ENCODE results near the gene UTP3. TPM values are rescaled to one million over a fixed set of nuclear protein-coding genes. Genes with fewer than 3 reads are reported as not detected.
"Not testable (repeated sequence)": the region's sequence is repeated elsewhere in the genome, so short reads cannot be mapped to it uniquely, and the experiment has no call there.

Gene UTP3
- total RNA-seq, 1 experiment from 2014 or later: 15.0 TPM

DNA sequence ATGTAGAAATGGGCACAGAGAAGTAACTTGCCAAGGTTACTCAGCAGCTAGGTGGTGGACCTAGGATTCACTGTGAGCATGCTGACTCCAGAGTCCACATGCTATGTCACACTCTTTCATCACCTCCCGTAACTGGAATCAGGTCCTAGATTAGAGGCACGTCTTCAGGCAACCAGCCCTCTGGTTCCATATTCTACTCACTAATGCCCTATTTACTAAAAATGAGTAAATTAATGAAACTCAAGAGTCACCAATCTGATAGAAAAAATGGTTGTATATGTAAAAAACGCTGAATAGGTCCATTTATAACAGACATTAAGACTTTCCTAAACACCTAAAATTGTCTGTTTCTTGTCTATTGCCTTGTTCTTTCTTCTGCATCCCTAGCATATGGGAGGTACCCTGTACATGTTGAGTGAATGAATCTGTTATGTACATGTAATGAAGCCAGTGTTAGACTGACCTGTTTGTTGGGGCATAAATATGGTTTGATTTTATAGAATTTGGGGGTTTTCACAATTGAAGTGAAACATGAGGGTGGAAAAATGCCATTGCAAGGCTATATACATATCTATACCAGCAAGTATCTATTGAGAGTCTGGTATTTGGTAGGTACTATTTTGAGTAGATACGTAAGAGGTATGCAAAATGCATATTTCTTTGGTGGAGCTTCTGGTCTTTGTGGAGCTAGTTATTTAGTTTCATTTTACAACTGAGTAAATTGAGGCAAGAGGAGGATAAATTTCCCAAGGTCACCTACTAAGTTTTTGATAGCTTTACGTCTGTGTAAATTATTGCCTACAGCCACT is 26.0 kb downstream of the UTP3 start:
- DNase-seq (ENCODE audit: low read depth): peak; percentile 3

DNA sequence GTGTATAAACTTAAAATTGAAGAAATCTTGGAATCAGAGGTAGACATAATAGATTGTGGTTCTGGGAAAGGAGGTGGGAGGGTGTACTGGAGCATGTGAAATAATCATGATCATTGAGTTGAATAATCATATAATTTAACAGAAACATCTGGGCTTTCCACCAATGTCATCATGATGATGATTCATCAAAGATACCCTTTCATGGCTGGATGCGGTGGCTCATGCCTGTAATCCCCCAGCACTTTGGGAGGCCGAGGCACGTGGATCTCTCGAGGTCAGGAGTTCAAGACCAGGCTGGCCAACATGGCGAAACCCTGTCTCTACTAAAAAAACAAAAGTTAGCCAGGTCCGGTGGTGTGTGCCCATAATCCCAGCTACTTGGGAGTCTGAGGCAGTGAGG is 26.8 kb downstream of the UTP3 start:
- DNase-seq (ENCODE audit: low read depth): peak; percentile 42

DNA sequence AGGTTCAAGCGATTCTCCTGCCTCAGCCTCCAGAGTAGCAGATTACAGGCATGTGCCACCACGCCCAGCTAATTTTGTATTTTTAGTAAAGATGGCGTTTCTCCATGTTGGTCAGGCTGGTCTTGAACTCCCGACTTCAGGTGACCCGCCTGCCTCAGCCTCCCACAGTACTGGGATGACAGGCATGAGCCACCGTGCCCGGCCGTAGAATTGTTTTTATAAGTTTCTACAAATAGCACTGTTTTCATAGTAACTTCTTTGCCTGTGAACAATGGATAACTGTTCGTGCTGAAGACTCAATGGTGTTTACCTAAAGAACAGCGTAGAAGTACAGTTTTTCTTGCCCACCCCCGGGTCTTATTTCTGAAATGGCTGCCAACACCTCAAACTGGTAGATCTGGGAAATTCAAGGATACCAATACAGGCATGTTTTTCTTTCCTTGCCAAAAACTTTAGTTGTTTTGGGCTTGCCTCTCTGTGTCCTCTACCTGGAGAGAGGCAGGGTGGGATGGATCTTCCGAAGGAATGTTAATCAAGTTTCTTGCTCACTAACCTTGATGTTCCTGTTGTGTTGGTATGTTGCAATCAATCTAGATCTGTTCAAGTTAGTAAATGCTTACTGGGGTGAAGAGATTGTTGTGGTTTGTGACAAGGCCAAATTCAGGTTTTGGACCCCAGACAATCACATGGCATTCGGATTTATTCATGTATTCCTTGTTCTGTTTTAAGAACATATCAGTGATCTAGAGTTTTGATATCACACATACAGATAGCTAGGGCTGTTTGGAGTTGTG is 30.7 kb downstream of the UTP3 start:
- DNase-seq (ENCODE audit: low read depth): no peak

DNA sequence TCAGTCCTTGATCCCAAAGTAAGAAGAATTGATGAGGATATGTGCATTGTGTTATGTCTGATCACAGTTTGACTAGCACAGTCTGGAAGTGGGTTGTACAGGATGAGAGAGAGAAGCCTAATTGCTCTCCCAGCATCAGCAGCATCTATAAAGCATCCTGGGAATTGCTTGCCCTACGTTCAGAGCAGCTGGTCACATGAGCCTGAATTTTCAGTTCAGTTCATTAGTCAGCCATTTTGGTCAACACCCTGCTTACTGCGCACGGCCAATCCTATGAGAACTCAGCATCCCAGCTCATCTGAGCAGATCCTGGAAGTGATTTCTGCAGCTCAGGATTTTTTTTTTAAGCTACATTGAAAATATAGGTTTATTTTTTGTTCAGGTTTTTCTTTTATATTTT is 33.4 kb downstream of the UTP3 start, which contains the start of gene RUFY3:
Gene RUFY3 (plus strand): TSS at position 218 of the 400 bp plus-strand sequence. CDS start 610 bp downstream, outside the sequence.
- DNase-seq (ENCODE audit: low read depth): peak; percentile 87

DNA sequence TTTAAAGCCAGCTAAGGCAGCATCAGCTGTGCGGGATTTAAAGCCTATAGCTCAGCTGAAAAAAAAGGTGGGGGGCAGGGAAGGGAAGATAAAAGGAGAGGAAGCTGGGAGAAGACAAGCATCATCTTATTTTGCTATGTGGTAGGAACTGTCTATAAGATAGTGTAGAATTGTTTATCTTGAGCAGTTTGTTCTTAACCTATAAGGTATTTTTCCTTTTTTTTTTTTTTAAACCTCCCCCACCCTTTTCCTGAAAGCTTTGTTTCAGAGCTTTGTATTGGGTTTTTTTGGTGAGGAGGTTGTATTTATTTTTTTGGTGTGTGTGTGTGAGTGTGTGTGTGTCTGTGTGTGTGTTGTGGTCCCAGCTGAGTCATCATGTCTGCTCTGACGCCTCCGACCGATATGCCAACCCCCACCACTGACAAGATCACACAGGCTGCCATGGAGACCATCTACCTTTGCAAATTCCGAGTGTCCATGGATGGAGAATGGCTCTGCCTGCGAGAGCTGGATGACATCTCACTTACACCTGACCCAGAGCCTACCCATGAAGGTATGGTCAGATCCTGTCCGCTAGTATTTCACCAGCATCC is 34.0 kb downstream of the UTP3 start:
- DNase-seq (ENCODE audit: low read depth): peak; percentile 74

DNA sequence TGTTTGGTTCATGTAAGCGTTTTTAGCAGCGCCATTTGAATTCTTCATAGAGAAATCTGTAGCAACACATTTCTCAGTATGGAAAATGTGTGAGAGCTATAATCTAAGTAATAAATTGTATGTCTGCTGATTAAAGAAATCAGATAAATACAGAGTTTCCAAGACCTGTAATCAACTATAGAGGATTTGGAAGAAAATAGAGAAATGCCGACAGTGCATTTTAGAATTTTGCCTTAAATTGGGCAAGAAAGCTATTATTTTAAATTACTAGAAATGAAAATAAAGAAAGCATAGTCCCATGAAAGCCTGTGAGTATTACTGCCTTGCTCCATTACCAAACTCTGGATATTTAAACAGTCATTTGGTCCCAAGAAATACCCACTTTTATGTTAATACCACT is 36.1 kb downstream of the UTP3 start:
- DNase-seq (ENCODE audit: low read depth): no peak

DNA sequence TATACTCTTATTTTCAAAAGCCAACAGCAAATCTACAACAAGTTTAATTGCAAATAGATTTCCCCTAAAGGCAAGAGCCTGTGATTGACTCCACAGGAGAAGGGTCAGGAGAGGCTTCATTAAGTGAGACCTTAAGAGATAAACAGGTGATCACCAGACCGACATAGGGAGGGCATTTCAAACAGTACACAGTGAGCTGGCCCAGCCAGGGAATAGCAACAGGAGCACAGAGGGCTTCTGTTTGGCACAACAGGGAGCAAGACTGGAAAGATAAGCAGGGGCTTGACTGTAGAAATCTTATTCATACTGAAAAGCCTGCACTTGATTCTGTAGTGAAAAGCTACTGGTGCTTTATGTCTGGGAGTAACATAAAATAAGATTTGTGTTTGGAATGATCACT is 37.3 kb downstream of the UTP3 start:
- DNase-seq (ENCODE audit: low read depth): no peak

DNA sequence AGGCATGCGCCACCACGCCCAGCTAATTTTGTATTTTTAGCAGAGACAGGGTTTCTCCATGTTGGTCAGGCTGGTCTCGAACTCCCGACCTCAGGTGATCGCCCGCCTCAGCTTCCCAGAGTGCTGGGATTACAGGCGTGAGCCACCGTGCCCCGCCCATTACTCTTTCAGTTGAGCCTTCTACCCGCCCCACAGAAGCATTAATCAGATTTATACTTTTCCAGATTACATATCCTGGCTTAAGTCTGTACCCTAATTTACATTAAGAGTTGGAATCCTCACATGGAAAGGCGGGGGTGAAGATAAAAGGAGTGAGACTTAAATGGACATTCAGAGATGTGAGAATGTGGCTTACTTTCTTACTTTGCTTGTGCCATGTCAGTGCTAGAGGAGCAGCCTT is 38.2 kb downstream of the UTP3 start:
- not testable (repeated sequence) for DNase-seq (ENCODE audit: low read depth)

DNA sequence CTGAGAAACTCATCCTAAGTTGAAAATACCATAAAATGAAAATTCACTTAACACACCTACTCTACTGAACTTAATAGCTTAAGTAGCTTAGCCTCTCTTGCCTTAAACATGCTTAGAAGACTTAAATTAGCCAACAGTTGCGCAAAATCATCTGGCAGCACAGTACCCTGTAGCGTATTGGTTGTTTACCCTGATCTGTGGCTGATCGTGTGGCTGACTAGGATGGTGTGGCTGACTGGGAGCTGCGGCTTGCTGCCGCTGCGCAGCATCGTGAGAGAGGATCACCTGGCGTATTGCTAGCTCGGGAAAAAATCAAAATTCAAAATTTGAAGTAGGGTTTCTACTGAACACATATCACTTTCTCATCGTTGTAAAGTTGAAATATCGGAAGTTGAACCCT is 39.8 kb downstream of the UTP3 start:
- no peak for DNase-seq (ENCODE audit: low read depth)

DNA sequence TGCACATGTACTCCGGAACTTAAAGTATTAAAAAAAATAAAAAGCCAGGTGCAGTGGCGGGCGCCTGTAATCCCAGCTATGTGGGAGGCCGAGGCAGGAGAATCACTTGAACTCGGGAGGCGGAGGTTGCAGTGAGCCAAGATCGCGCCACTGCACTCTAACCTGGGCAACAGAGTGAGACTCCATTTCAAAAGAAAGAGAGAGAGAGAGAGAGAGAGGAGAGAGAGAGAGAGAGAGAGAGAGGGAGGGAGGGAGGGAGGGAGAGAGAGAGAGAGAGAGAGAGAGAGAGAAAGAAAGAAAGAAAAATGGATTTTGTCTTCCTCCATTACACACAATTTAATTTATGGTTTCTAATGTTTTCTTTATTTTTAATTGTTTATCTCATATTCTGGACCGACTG is 44.5 kb downstream of the UTP3 start:
- not testable (repeated sequence) for DNase-seq (ENCODE audit: low read depth)

DNA sequence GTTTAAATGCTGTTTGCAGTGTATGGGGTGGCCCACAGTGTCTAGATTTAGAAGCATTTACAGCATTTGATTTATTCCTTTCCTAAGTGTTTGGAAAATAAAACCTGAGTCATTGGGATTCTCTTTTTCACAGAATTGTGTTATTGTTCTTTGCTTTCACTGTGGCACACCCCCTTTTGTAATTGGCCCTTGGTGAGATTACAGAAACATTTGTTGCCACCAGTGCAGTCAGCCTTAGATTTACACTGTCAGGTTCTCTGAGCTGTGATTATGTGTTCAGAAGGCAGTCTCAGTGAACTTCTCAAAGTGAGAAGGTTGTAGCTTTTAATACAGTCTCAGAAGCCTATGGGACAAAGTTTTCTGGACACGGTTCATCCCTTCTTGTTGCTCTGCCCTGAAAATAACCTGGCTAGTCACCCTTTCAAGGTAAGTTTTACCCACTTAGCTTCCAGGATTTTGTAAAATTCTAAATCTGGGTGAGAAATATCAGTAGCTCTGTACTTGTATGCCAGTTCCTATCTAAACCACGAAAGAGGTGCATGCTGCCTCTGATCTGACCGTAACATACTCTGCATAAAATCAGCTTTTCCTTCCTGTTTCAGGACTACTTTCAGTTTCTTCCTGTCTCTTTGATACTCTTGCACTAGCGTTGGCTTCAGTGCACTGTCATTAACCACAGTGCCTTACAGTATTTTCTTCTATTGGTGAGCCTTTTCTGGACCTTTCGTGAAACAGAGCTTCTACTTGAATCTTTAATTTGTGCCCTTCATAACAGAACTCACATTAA is 46.0 kb downstream of the UTP3 start:
- DNase-seq (ENCODE audit: low read depth): peak; percentile 64

DNA sequence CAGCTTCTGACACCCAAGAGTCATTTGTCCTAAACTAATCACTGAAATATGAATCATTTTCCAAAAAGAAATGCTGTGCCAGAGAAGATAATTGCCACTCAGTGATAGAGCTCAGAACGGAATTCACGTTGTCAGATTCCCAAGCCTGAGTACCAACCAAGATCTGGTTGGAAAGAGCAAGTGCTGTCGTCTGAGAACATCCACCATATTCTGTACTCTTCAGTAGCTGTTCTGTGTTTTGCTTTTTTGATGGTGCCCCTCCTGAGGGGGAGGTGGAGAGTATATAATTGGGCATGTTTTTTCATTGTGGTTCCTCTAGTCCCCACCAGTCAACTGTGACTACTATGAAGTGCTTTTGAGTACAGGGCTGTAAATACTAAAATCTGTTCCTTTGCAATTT is 46.6 kb downstream of the UTP3 start:
- DNase-seq (ENCODE audit: low read depth): peak; percentile 11

DNA sequence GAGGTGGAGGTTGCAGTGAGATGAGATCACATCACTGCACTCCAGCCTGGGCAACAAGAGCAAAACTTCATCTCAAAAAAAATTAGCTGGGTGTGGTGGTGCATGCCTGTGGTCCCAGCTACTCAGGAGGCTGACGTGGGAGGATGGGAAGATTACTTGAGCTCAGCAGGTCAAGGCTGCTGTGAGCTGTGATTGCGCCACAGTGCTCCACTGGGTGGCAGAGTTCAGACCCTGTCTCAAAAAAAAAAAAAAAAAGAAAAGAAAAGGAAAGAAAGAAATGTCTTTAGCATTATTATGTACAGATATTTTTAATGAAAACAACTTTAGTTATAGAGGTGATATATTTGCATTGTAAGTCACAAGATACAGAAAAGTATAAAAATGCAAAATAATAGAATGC is 47.6 kb downstream of the UTP3 start:
- DNase-seq (ENCODE audit: low read depth): peak; percentile 58

DNA sequence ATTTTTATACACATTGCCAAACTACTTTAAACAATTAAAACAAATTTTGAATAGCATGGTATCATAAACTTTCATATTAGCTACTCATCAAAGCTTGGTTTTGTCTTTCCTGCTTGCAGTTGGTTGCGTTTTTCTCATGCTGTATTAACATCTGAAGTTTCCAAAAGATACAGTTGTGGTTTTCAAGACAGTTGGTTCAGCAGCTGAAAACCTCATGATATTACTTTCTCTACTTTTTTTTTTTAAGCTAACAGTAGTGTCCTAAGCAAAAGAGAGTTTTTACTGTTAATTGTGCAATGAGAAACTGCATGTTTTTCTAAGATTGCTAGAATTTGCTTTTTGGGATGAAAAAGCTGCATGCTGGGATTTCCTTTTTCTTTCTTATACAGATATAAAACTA is 48.7 kb downstream of the UTP3 start:
- no peak for DNase-seq (ENCODE audit: low read depth)

DNA sequence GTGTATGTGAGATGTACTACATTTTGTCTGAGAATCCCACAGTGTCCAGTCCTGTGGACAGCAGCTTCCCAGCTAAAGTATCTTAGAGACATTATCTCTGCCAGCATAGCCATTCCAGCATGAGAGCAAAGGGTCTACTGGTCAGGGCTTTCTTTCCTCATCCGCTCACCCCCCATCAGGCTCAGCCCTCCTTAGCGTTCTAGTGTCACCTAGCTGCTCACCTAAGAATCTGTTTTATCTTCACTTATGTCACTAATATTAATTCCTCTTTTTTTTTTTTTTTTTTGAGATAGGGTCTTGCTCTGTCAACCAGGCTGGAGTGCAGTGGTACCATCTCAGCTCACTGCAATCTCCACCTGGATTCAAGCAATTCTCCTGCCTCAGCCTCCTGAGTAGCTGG is 49.1 kb downstream of the UTP3 start:
- DNase-seq (ENCODE audit: low read depth): no peak

DNA sequence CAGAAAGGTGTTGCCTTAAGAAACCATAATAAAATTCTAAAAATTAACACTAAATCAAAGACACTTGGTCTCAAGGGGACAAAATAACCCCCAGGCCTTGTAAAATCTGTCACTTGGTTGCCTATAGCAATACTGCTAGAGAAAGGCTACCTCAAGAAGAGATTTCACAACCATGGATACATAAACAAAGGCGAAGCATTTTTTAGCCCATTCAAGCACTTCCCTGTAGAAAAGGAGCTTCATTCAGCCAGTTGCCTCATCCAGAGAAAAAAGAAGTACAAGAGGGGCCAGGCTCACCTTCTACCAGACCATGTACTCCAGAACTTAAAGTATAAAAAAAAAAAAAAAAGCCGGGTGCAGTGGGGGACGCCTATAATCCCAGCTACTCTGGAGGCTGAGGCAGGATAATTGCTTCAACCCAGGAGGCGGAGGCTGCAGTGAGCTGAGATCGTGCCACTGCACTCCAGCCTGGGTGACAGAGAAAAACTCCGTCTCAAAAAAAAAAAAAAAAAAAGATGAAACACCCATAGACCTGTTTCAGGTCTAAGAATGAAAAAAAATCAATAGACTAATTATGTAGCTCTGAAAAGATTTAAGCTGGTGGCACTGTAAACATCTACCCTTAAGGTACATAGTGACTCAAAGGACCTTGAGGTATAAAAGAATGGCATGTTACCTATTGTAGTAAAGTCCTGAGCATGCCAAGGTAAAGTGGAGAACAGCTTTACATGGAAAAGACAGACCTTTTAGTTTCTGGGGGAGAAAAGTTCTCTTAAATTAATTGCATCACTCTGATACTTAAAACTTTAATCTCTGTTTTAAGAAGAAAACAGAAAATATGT is 51.4 kb downstream of the UTP3 start:
- DNase-seq (ENCODE audit: low read depth): no peak

Other genes starting within 250 kb of the UTP3 start
- gene MUC7, start 216.3 kb upstream of the UTP3 start, total RNA-seq (2014; rRNA removed; shearing (Covaris generic)): not detected in 2 replicates
- not detected in 2 replicates for gene AMTN, start 170.0 kb upstream of the UTP3 start, total RNA-seq (2014; rRNA removed; shearing (Covaris generic))
- gene AMBN, start 96.3 kb upstream of the UTP3 start, total RNA-seq (2014; rRNA removed; shearing (Covaris generic)): not detected in 2 replicates
- not detected in 2 replicates for gene ENAM, start 59.8 kb upstream of the UTP3 start, total RNA-seq (2014; rRNA removed; shearing (Covaris generic))
- gene JCHAIN, start 22.0 kb upstream of the UTP3 start, total RNA-seq (2014; rRNA removed; shearing (Covaris generic)): not detected in 2 replicates
- gene RUFY3, start 33.4 kb downstream of the UTP3 start, total RNA-seq (2014; rRNA removed; shearing (Covaris generic)): 15.7 and 16.0 TPM in 2 replicates
- gene GRSF1, start 151.4 kb downstream of the UTP3 start, total RNA-seq (2014; rRNA removed; shearing (Covaris generic)): 82.0 and 94.3 TPM in 2 replicates
- 6.7 and 7.4 TPM in 2 replicates for gene MOB1B, start 213.8 kb downstream of the UTP3 start, total RNA-seq (2014; rRNA removed; shearing (Covaris generic))

Data from RPMI7951 (cell line).